ENCODE data around the gene EIF3CL. TPM values are rescaled to one million over a fixed set of nuclear protein-coding genes. Genes with fewer than 3 reads are reported as not detected.
A peak's percentile ranks its signal among the peaks of the same experiment; 100 is the strongest.
"Not testable (repeated sequence)": the region's sequence is repeated elsewhere in the genome, so short reads cannot be mapped to it uniquely, and the experiment has no call there.

Gene EIF3CL
- 100 to 1,000 TPM; 146 to 217 (median 216) TPM for total RNA-seq

- not testable (repeated sequence) for H3K36me3 ChIP-seq, DNase-seq, H3K4me1 ChIP-seq, H3K9me3 ChIP-seq, H3K27me3 ChIP-seq, H3K27ac ChIP-seq
- peak within 1 kb of the TSS in 2 of 4 donors; percentile 22 to 29 for H3K4me3 ChIP-seq
These were observed at the start of gene EIF3CL for GRCh38 chr16:28403220-28404072. TSS of gene EIF3CL (minus strand) at chr16:28403841. CDS start at chr16:28403618, 223 bp downstream.

- H3K4me1 ChIP-seq, H3K36me3 ChIP-seq, H3K4me3 ChIP-seq, H3K27me3 ChIP-seq, H3K9me3 ChIP-seq, DNase-seq, H3K27ac ChIP-seq: not testable (repeated sequence)
These were observed 43.4 kb upstream of the EIF3CL start for GRCh38 chr16:28447081-28447480.

GRCh38 chr16:28446388-28446787 lies 42.7 kb upstream of the EIF3CL start:
- not testable (repeated sequence) for H3K4me1 ChIP-seq, H3K27me3 ChIP-seq, H3K4me3 ChIP-seq, H3K36me3 ChIP-seq, H3K27ac ChIP-seq, DNase-seq, H3K9me3 ChIP-seq

- DNase-seq, H3K27me3 ChIP-seq, H3K36me3 ChIP-seq, H3K27ac ChIP-seq, H3K4me1 ChIP-seq, H3K9me3 ChIP-seq, H3K4me3 ChIP-seq: not testable (repeated sequence)
These were observed 40.3 kb upstream of the EIF3CL start for GRCh38 chr16:28443943-28444342.

- H3K27ac ChIP-seq, H3K4me1 ChIP-seq, H3K9me3 ChIP-seq, DNase-seq, H3K4me3 ChIP-seq, H3K36me3 ChIP-seq, H3K27me3 ChIP-seq: not testable (repeated sequence)
These were observed 35.3 kb upstream of the EIF3CL start for GRCh38 chr16:28438899-28439298.

- not testable (repeated sequence) for H3K27me3 ChIP-seq, H3K9me3 ChIP-seq, H3K4me1 ChIP-seq, H3K4me3 ChIP-seq, H3K36me3 ChIP-seq, H3K27ac ChIP-seq
- DNase-seq = peak in 1 of 3 donors; percentile 5
These were observed 31.7 kb upstream of the EIF3CL start for GRCh38 chr16:28435340-28435739.

GRCh38 chr16:28426060-28426680 lies 22.5 kb upstream of the EIF3CL start:
- H3K27ac ChIP-seq, H3K9me3 ChIP-seq, H3K4me1 ChIP-seq, H3K4me3 ChIP-seq, H3K36me3 ChIP-seq, DNase-seq, H3K27me3 ChIP-seq: not testable (repeated sequence)

GRCh38 chr16:28421071-28421750 lies 17.6 kb upstream of the EIF3CL start:
- H3K27me3 ChIP-seq, H3K27ac ChIP-seq: not testable (repeated sequence)

GRCh38 chr16:28417033-28417432 lies 13.4 kb upstream of the EIF3CL start:
- H3K27me3 ChIP-seq, DNase-seq, H3K9me3 ChIP-seq, H3K4me3 ChIP-seq, H3K36me3 ChIP-seq, H3K4me1 ChIP-seq, H3K27ac ChIP-seq: not testable (repeated sequence)

More at GRCh38 chr16:28421071-28421750, 17.6 kb upstream of the EIF3CL start:
- not testable (repeated sequence) for H3K36me3 ChIP-seq, H3K9me3 ChIP-seq, DNase-seq, H3K4me3 ChIP-seq, H3K4me1 ChIP-seq

GRCh38 chr16:28414530-28414929 lies 10.9 kb upstream of the EIF3CL start:
- H3K27ac ChIP-seq, H3K4me1 ChIP-seq, H3K36me3 ChIP-seq, DNase-seq, H3K9me3 ChIP-seq, H3K27me3 ChIP-seq, H3K4me3 ChIP-seq: not testable (repeated sequence)

- H3K9me3 ChIP-seq, H3K4me3 ChIP-seq, H3K36me3 ChIP-seq, H3K27me3 ChIP-seq, H3K4me1 ChIP-seq, H3K27ac ChIP-seq, DNase-seq: not testable (repeated sequence)
These were observed 9.9 kb upstream of the EIF3CL start for GRCh38 chr16:28413585-28413984.

GRCh38 chr16:28392054-28392453 lies 11.6 kb downstream of the EIF3CL start:
- not testable (repeated sequence) for H3K36me3 ChIP-seq, H3K27me3 ChIP-seq, H3K4me3 ChIP-seq, H3K27ac ChIP-seq, H3K4me1 ChIP-seq, DNase-seq, H3K9me3 ChIP-seq

GRCh38 chr16:28382177-28382867 lies 21.3 kb downstream of the EIF3CL start:
- not testable (repeated sequence) for H3K27me3 ChIP-seq, DNase-seq, H3K27ac ChIP-seq, H3K9me3 ChIP-seq, H3K4me3 ChIP-seq, H3K4me1 ChIP-seq, H3K36me3 ChIP-seq

GRCh38 chr16:28377822-28378221 lies 25.8 kb downstream of the EIF3CL start:
- not testable (repeated sequence) for DNase-seq, H3K36me3 ChIP-seq, H3K4me1 ChIP-seq, H3K27ac ChIP-seq, H3K9me3 ChIP-seq, H3K27me3 ChIP-seq, H3K4me3 ChIP-seq
